HFFc6 (cell line): ENCODE measurements around the gene ITGAE. TPM values are rescaled to one million over a fixed set of nuclear protein-coding genes. Genes with fewer than 3 reads are reported as not detected.
"Not testable (repeated sequence)": the region's sequence is repeated elsewhere in the genome, so short reads cannot be mapped to it uniquely, and the experiment has no call there.

ENCODE experiments used
- DNase-seq: peaks from one replicate; pipeline ENCODE4 v3.0.0-alpha.2; 2018
- H3K27ac Mint-ChIP-seq: 2 replicates; pipeline ENCODE4 v1.8.0; 2020; ENCODE audit warnings: mild to moderate bottlenecking, mixed read lengths
- H3K27me3 Mint-ChIP-seq: 2 replicates; pipeline ENCODE4 v1.8.0; 2021; ENCODE audit warnings: mild to moderate bottlenecking, moderate library complexity, mixed read lengths; ENCODE audit not compliant: insufficient read depth
- H3K36me3 Mint-ChIP-seq: 2 replicates; pipeline ENCODE4 v1.8.0; 2021; ENCODE audit warnings: low read depth, mixed read lengths
- H3K4me1 Mint-ChIP-seq: 2 replicates; pipeline ENCODE4 v1.8.0; 2020; ENCODE audit warnings: low read depth, mixed read lengths
- H3K4me3 Mint-ChIP-seq: 2 replicates; pipeline ENCODE4 v1.8.0; 2020; ENCODE audit warnings: mild to moderate bottlenecking, moderate library complexity, mixed read lengths
- H3K9me3 Mint-ChIP-seq: 2 replicates; pipeline ENCODE4 v1.8.0; 2020; ENCODE audit warnings: mild to moderate bottlenecking, mixed read lengths
- total RNA-seq, 6 experiments: library from RNA; stranded (reverse); fragmentation: NEBNext Ultra II Directional; extraction: Animal tissue kit (Norgen Biotek cat#: 25700); gene quantifications; 2 replicates in 1 of 6; 3 replicates in 5 of 6; pipeline ENCODE4 v1.2.3, GENCODE V29; 2021
- TF ChIP-seq, protein P1 (sequence below): fragments of 200-600 bp; sonication (generic); IDR thresholded peaks from 2 replicates; pipeline ENCODE4 v1.5.0; 2021; ENCODE audit warnings: antibody characterized with exemption, mild to moderate bottlenecking

The ITGAE gene
- total RNA-seq, 6 experiments from 2014 or later: 28.2 to 35.0 (median 30.8) TPM

DNA sequence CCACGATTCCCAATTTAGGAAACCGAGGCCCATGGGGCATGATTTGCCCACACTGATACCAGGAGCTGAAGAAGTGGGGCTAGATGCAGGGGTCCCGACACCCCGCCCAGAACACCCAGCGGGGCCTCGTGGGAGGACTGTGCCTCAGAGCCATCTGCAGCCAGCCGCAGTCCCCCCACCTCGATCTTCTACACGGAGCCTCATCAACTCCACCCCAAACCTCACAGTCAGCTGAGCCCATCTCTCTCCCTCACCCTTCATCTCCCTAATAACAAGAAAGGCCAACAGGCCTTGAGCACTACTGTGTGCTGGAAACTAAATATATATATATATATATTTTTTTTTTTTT lies 4.2 kb downstream of the ITGAE start:
- TF ChIP-seq, protein P1, sequence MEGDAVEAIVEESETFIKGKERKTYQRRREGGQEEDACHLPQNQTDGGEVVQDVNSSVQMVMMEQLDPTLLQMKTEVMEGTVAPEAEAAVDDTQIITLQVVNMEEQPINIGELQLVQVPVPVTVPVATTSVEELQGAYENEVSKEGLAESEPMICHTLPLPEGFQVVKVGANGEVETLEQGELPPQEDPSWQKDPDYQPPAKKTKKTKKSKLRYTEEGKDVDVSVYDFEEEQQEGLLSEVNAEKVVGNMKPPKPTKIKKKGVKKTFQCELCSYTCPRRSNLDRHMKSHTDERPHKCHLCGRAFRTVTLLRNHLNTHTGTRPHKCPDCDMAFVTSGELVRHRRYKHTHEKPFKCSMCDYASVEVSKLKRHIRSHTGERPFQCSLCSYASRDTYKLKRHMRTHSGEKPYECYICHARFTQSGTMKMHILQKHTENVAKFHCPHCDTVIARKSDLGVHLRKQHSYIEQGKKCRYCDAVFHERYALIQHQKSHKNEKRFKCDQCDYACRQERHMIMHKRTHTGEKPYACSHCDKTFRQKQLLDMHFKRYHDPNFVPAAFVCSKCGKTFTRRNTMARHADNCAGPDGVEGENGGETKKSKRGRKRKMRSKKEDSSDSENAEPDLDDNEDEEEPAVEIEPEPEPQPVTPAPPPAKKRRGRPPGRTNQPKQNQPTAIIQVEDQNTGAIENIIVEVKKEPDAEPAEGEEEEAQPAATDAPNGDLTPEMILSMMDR: no peak
- H3K4me3 Mint-ChIP-seq: no peak overlapping the region

DNA sequence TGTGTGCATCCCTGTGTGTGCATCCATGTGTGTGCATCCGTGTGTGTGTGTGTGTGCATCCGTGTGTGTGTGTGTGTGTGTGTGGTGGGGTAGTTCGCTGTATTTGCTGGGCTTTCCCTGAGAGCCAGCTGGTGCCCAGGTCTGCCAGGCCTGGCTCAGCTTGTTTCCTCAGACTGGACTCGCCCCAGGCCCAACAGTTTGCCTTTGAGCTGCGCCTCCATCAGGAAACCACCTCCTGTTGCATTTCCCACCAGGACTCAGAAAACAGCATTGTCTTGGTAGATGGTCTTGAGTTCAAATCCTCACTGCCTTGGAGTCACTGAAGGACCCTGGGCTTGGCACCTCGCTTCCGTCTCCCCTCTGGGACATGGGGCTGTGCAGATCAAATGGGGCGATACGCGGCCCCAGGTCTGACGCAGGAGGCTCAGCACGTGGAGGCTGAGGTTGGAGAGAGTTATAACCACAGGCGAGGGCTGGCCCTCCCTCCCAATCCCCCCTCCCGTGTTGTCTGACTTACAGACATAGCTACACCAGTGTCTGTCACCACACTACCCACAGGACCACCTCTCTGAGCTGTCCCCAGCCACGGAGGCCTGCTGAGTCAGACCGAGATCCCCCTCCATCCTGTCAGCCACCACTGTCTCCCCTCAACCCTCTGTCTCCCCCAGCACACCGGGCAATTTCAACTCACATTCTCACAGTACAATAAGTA lies 4.7 kb downstream of the ITGAE start:
- Mint-ChIP-seq H3K36me3 (no peaks in the 10 kb centered on the region), H3K9me3 (no peaks in the 10 kb centered on the region), H3K27me3 (peaks cover 2% of the 10 kb centered on the region; the same call in 1 of the 2 replicates), H3K4me3 (no peak overlapping the region), H3K27ac (no peak overlapping the region), H3K4me1 (peaks cover 56% of the 10 kb centered on the region)
- TF ChIP-seq, protein P1: no peak
- no peak for DNase-seq

More for the DNA sequence above, 4.2 kb downstream of the ITGAE start:
- Mint-ChIP-seq H3K9me3 (no peaks in the 10 kb centered on the region), H3K4me1 (peaks cover 54% of the 10 kb centered on the region), H3K27me3 (peaks cover 2% of the 10 kb centered on the region; the same call in 1 of the 2 replicates), H3K36me3 (no peaks in the 10 kb centered on the region), H3K27ac (no peak overlapping the region)
- no peak for DNase-seq

DNA sequence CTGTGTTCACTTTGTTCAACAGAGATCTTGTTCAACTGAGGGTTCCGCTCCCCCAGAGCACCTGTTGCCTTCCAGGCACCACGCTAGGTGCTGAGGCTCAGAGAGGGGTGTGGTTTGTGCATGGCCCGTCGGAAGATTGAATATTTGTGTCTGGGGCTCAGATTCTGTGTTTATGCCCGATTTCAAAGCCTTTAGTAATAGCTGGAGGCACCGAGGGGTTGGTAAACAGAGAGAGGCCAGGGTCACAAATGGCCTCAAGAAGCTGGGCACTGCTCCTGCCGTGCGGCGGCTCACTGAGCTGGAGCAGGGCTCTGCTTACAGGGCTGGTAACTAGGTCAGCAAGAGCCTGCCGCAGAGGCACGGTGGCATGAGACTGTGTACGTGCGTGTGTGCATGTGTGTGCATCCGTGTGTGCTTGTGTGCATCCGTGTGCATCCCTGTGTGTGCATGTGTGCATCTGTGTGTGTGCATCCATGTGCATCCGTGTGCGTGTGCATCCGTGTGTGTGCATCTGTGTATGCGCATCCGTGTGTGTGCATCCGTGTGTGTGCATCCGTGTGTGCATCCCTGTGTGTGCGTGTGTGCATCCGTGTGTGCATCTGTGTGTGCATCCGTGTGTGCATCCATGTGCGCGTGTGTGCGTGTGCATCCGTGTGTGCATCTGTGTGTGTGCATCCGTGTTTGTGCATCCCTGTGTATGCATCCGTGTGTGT lies 5.4 kb downstream of the ITGAE start:
- H3K27ac Mint-ChIP-seq: peak overlapping the region; percentile 24; the same call in 1 of the 2 replicates
- DNase-seq: no peak
- H3K4me3 Mint-ChIP-seq: no peak overlapping the region

DNA sequence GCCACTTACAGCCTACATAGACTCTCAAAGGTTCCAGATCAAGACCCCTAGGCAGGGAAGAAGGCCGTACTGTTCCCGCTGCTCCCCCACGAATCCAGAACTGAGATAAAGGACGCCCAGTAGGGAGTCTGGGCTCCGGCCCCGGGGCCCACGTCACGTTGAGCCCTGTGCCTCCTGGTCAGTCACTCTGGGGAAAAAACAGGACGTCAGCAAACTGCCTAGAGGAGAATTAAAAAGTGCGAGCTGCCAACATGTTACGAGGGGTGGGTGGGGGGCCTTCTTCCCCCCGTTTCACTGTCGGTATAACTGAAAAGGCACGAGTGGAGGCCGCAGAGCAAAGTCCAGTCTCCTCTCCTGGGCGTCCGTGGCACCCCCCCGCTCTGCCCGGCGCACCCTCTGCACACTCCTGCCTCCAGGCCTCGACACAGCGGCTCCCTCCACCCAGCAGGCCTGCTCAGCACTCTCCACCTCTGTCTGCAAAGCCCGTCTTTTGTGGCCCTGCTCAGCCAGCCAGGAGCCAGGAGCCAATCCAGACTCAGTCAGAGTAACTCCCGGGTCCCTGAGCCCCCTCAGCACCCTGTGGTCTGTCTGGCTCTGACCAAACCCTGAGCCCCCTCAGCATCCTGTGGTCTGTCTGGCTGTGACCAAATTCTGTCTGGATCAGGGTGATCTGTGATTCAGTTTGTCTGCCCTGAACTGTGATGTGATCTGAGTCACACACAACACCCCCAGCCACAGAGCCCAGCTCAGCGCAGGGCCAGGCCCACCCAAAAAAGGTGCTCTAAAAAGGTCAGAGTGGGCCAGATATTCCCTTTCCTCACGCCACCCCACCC lies 6.2 kb downstream of the ITGAE start:
- Mint-ChIP-seq H3K4me3 (no peak overlapping the region), H3K4me1 (peaks cover 49% of the 10 kb centered on the region), H3K27me3 (peaks cover 2% of the 10 kb centered on the region; the same call in 1 of the 2 replicates), H3K36me3 (no peaks in the 10 kb centered on the region), H3K9me3 (no peaks in the 10 kb centered on the region), H3K27ac (peak overlapping the region; percentile 24; the same call in 1 of the 2 replicates)
- peak; percentile 40 for DNase-seq
- TF ChIP-seq, protein P1: no peak

More for the DNA sequence above, 5.4 kb downstream of the ITGAE start:
- Mint-ChIP-seq H3K27me3 (peaks cover 2% of the 10 kb centered on the region; the same call in 1 of the 2 replicates), H3K4me1 (peaks cover 50% of the 10 kb centered on the region), H3K9me3 (no peaks in the 10 kb centered on the region), H3K36me3 (no peaks in the 10 kb centered on the region)
- TF ChIP-seq, protein P1: no peak

DNA sequence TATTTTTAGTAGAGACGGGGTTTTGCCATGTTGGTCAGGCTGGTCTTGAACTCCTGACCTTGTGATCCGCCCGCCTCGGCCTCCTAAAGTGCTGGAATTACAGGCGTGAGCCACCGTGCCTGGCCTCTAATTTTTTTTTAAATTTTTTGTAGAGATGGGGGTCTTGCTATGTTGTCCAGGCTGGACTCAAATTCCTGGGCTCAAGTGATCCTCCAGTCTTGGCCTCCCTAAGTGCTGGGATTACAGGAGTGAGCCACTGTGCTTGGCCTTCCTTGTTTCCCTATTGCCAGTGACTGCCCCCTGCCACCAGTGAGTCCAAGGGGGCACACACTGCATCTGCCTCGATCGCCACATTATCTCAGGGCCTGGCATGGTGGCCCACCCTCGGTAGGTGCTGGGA lies 6.8 kb downstream of the ITGAE start:
- H3K36me3 Mint-ChIP-seq, H3K27ac Mint-ChIP-seq, DNase-seq, H3K4me3 Mint-ChIP-seq, H3K27me3 Mint-ChIP-seq, H3K9me3 Mint-ChIP-seq: not testable (repeated sequence)
- peaks cover 44% of the 10 kb centered on the region for H3K4me1 Mint-ChIP-seq

DNA sequence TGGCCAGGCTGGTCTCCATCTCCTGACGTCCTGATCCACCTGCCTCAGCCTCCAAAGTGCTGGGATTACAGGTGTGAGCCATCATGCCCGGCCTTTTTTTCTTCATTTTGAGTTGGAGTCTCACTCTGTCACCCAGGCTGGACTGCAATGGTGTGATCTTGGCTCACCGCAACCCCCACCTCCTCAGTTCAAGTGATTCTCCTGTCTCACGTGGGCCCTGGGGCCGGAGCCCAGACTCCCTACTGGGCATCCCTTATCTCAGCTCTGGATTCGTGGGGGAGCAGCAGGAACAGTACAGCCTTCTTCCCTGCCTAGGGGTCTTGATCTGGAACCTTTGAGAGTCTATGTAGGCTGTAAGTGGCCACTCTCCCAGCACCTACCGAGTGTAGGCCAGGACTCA lies 7.7 kb downstream of the ITGAE start:
- not testable (repeated sequence) for H3K4me3 Mint-ChIP-seq, H3K9me3 Mint-ChIP-seq, H3K27ac Mint-ChIP-seq, H3K36me3 Mint-ChIP-seq, H3K27me3 Mint-ChIP-seq, DNase-seq
- peaks cover 35% of the 10 kb centered on the region for H3K4me1 Mint-ChIP-seq
